ENCODE measurements around the gene RIC8B.

DNA sequence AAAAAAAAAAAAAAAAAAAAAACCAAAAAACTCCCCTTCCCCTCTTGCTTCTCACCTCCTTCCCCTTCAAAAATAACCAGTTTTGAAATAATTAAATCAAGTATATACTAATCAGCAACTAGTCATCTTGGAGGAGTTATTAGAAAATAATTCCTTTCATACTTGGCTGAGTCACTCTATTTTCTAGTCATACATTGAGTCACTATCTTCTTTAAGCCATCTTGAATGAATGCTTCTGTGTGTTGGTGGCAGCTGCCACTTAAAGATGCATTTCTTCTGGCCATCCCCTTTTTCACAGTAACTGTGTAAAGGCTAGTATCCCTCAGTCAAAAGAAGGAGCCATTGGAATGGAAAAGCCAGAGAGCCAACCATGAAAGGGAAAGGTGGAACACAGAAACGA, 97.0 kb downstream of the RIC8B start:
- no peak for TF ChIP-seq SUZ12 (IDR thresholded peaks at IDR 0.05)
- TF ChIP-seq SP1 (IDR thresholded peaks at IDR 0.05), result no peak
- TF ChIP-seq FOXK2 (IDR thresholded peaks at IDR 0.05), result no peak
- no peak for TF ChIP-seq ARNT (IDR thresholded peaks at IDR 0.05)
- TF ChIP-seq BHLHE40 (IDR thresholded peaks at IDR 0.05; ENCODE audit: borderline replicate concordance), result no peak
- TF ChIP-seq, protein P1, sequence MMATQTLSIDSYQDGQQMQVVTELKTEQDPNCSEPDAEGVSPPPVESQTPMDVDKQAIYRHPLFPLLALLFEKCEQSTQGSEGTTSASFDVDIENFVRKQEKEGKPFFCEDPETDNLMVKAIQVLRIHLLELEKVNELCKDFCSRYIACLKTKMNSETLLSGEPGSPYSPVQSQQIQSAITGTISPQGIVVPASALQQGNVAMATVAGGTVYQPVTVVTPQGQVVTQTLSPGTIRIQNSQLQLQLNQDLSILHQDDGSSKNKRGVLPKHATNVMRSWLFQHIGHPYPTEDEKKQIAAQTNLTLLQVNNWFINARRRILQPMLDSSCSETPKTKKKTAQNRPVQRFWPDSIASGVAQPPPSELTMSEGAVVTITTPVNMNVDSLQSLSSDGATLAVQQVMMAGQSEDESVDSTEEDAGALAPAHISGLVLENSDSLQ (IDR thresholded peaks at IDR 0.05), result no peak
- TF ChIP-seq ELF4 (IDR thresholded peaks at IDR 0.05), result no peak
- no peak for TF ChIP-seq ZNF384 (IDR thresholded peaks at IDR 0.05)
- no peak for TF ChIP-seq NFRKB (IDR thresholded peaks at IDR 0.05)
- no peak for TF ChIP-seq L3MBTL2 (conservative IDR thresholded peaks at IDR 0.05)
- TF ChIP-seq CTBP1 (IDR thresholded peaks at IDR 0.05; ENCODE audit: borderline replicate concordance), result no peak
- no peak for TF ChIP-seq FOXM1 (IDR thresholded peaks at IDR 0.05; ENCODE audit: borderline replicate concordance)
- TF ChIP-seq TARDBP (IDR thresholded peaks at IDR 0.05), result no peak
- no peak for TF ChIP-seq HDGF (IDR thresholded peaks at IDR 0.05; ENCODE audit: borderline replicate concordance)

All from HEK293T (cell line).